RWPE2 (cell line): ENCODE results near the gene COL4A2.

ENCODE experiments used
- ATAC-seq: fragments of 200-7000 bp; cut with Tn5 transposase; 3 replicates; pipeline ENCODE4 v1.9.1; 2021; ENCODE audit warnings: low read depth
- DNase-seq: peaks from one replicate; pipeline ENCODE4 v3.0.0-alpha.2; 2020; ENCODE audit warnings: low spot score
- H3K27ac ChIP-seq: fragments of 450-650 bp; 2 replicates; pipeline ENCODE4 v1.5.1; 2017; ENCODE audit warnings: mild to moderate bottlenecking; ENCODE audit not compliant: poor library complexity, severe bottlenecking
- H3K27me3 ChIP-seq: fragments of 250-450 bp; sonication (Bioruptor Pico); 2 replicates; pipeline ENCODE4 v1.5.1; 2021; ENCODE audit warnings: mild to moderate bottlenecking, moderate library complexity; ENCODE audit not compliant: insufficient read depth, poor library complexity, severe bottlenecking
- H3K36me3 ChIP-seq: fragments of 250-450 bp; sonication (Bioruptor Pico); 2 replicates; pipeline ENCODE4 v1.5.1; 2020; ENCODE audit warnings: low read depth, mild to moderate bottlenecking, moderate library complexity
- H3K4me1 ChIP-seq: fragments of 250-450 bp; sonication (Bioruptor Pico); 2 replicates; pipeline ENCODE4 v1.5.1; 2021; ENCODE audit warnings: mild to moderate bottlenecking, moderate library complexity; ENCODE audit not compliant: insufficient read depth, poor library complexity, severe bottlenecking
- H3K4me3 ChIP-seq: fragments of 250-450 bp; sonication (Bioruptor Pico); 2 replicates; pipeline ENCODE4 v1.5.1; 2021; ENCODE audit warnings: mild to moderate bottlenecking, moderate library complexity; ENCODE audit not compliant: severe bottlenecking
- H3K9me3 ChIP-seq: fragments of 250-450 bp; sonication (Bioruptor Pico); 2 replicates; pipeline ENCODE4 v1.5.1; 2021; ENCODE audit warnings: mild to moderate bottlenecking, moderate library complexity; ENCODE audit not compliant: severe bottlenecking
- CTCF ChIP-seq: fragments of 450-650 bp; IDR thresholded peaks from one replicate; pipeline ENCODE4 v1.5.1; 2017; ENCODE audit warnings: mild to moderate bottlenecking, moderate library complexity; ENCODE audit not compliant: poor library complexity, severe bottlenecking

The COL4A2 gene

GRCh38 chr13:110542169-110542796 is 235.2 kb downstream of the COL4A2 start:
- no peak overlapping the region for H3K27ac ChIP-seq
- DNase-seq (no peak), ATAC-seq (no peak)
- no peaks in the 10 kb centered on the region for H3K27me3 ChIP-seq
- no peaks in the 10 kb centered on the region for H3K9me3 ChIP-seq
- peaks cover 3% of the 10 kb centered on the region for H3K4me1 ChIP-seq
- 0 out of 2 replicates have a peak, but pooled peaks cover 3% of the 10 kb centered on the region for H3K36me3 ChIP-seq
- no peak overlapping the region for H3K4me3 ChIP-seq
- no peak for TF ChIP-seq CTCF

DNA sequence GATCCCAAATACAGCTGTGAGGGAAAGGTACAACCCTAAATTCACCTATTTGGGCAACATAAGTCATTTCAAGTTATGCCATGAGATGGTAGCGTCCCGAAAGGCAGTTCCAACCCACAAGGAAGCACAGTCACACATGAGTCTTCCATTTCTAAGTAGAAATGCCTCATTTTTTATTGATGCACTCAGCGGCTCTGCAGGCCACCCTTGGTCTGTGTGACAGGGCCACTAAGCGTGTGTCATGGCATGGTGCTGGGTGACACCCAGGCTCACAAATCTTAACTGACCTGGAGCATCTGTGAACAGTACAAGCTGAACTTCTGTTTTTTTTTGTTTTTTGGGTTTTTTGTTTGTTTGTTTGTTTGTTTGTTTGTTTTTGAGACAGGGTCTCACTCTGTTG is 239.3 kb downstream of the COL4A2 start:
- Histone ChIP-seq H3K27ac (peak overlapping the region; percentile 27), H3K36me3 (0 out of 2 replicates have a peak, but pooled peaks cover 3% of the 10 kb centered on the region)
- DNase-seq, result no peak

DNA sequence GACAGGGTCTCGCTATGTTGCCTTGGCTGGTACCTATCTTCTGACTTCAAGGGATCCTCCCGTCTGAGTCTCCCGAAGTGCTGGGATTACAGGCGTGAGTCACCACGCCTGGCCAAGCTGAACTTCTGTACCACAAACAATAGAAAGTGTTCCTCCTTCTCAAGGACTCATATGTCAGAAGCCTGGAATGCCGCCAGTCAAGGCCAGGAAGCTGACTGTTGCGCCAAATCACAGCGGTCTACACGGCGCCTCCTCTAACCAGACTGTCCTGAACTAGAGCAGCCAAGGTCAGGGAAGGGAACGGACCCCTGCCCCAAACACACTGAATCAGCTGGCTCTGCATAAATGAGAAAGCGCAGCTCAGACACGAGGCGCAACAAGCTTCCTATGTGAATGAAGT is 239.8 kb downstream of the COL4A2 start:
- DNase-seq (peak; percentile 93), ATAC-seq (peak; percentile 98)
- Histone ChIP-seq H3K4me1 (peaks cover 6% of the 10 kb centered on the region), H3K27ac (peak overlapping the region; percentile 27), H3K9me3 (no peaks in the 10 kb centered on the region), H3K27me3 (no peaks in the 10 kb centered on the region), H3K4me3 (no peak overlapping the region), H3K36me3 (0 out of 2 replicates have a peak, but pooled peaks cover 3% of the 10 kb centered on the region)
- TF ChIP-seq CTCF, result no peak

More for the DNA sequence above, 239.3 kb downstream of the COL4A2 start:
- Histone ChIP-seq H3K4me3 (no peak overlapping the region), H3K27me3 (no peaks in the 10 kb centered on the region), H3K4me1 (peaks cover 6% of the 10 kb centered on the region), H3K9me3 (no peaks in the 10 kb centered on the region)
- no peak for TF ChIP-seq CTCF
- no peak for ATAC-seq

GRCh38 chr13:110548891-110549794 is 242.1 kb downstream of the COL4A2 start:
- Histone ChIP-seq H3K27me3 (no peaks in the 10 kb centered on the region), H3K4me1 (peaks cover 6% of the 10 kb centered on the region), H3K9me3 (no peaks in the 10 kb centered on the region), H3K27ac (no peak overlapping the region), H3K36me3 (0 out of 2 replicates have a peak, but pooled peaks cover 1% of the 10 kb centered on the region), H3K4me3 (no peak overlapping the region)
- DNase-seq (no peak), ATAC-seq (no peak)
- no peak for TF ChIP-seq CTCF

DNA sequence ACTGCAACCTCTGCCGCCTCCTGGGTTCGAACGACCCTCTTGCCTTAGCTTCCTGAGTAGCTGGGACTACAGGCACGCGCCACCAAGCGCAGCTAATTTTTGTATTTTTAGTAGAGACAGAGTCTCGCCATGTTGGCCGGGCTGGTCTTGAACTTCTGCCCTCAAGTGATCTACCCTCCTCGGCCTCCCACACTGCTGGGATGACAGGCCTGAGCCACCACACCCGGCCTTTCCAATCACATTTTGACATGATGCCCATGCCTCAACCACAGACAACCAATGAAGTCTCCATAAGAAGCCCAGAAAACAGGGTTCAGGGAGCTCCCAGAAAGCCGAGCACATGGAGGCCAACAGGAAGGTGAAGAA is 242.7 kb downstream of the COL4A2 start:
- peaks cover 6% of the 10 kb centered on the region for H3K4me1 ChIP-seq
- no peaks in the 10 kb centered on the region for H3K36me3 ChIP-seq
- no peak for TF ChIP-seq CTCF
- no peak for DNase-seq
- ATAC-seq, result no peak
- no peaks in the 10 kb centered on the region for H3K9me3 ChIP-seq
- no peaks in the 10 kb centered on the region for H3K27me3 ChIP-seq
- H3K27ac ChIP-seq, result no peak overlapping the region
- no peak overlapping the region for H3K4me3 ChIP-seq
